SU-DHL-6 (cell line): ENCODE measurements around the gene YTHDC1.

ENCODE experiments used
- CTCF ChIP-seq: fragments of 200-600 bp; sonication (generic); IDR thresholded peaks from one replicate; pipeline ENCODE4 v1.5.1; 2017; ENCODE audit warnings: antibody characterized with exemption, mild to moderate bottlenecking, low read length, moderate library complexity; ENCODE audit not compliant: insufficient read depth, poor library complexity, severe bottlenecking
- EZH2phosphoT487 ChIP-seq: fragments of 200-600 bp; sonication (generic), shearing (Covaris generic); conservative IDR thresholded peaks from 2 replicates; pipeline ENCODE4 v1.6.1; 2018; ENCODE audit warnings: mild to moderate bottlenecking, antibody characterized with exemption, low read length, moderate library complexity, mixed read lengths

GRCh38 chr4:68304731-68305130, 45.2 kb downstream of the YTHDC1 start:
- TF ChIP-seq CTCF (no peak), EZH2phosphoT487 (no peak)
